ENCODE results near the gene ATP8A2. TPM values are rescaled to one million over a fixed set of nuclear protein-coding genes. Genes with fewer than 3 reads are reported as not detected.

Gene ATP8A2
- total RNA-seq, 3 donors from 2014 or later (not counting 1 experiment from before 2014, with no cell fraction given): 0.43 to 0.68 (median 0.59) TPM

DNA sequence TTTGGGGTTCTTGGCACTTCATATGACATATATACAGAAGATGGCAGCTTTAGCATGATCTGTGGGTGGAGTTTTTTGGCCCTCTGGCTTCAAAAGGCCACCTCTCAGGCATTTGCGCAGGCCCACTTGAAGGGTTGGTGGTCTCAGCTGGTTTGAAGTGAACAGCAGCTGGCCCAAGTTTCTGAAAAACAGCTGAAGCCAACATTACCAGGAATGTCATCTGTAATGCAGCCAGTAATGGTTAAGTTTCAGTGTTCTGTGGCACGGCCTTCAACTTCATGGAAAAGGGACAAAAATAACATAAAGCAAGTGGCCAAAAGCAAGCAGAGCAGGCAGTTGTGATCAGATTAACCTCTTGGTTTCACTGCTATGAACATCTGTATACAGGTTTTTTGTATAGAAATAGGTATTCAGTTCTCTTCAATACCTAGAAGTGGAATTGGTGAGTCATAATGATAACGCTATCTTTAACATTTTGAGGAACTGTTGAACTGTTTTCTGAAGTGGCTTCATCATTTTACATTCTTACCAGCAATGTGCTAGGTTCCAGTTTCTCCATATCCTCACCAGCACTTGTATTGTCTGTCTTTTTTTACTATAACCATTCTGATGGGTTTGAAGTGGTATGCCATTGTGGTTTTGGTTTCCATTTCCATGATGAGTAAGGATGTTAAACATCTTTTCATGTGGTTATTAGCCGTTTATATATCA lies 434.6 kb downstream of the ATP8A2 start:
- no peak overlapping the region for H3K27ac ChIP-seq (ENCODE audit: low read length)
- H3K27me3 Mint-ChIP-seq (ENCODE audit: low read depth in 2 of 2): peaks cover 11 to 28% of the 10 kb centered on the region in 2 donors
- H3K4me1 ChIP-seq (ENCODE audit: control insufficient read depth, insufficient read depth, low read length): no peaks in the 10 kb centered on the region
- no peaks in the 10 kb centered on the region for H3K36me3 Mint-ChIP-seq
- WGBS (ENCODE audit: insufficient coverage): 65% methylated on average over 4 of the region's 4 CpGs
- H3K36me3 ChIP-seq (ENCODE audit: control insufficient read depth, insufficient read depth, low read length): no peaks in the 10 kb centered on the region
- H3K4me3 Mint-ChIP-seq: no peak overlapping the region
- TF ChIP-seq, protein P1, sequence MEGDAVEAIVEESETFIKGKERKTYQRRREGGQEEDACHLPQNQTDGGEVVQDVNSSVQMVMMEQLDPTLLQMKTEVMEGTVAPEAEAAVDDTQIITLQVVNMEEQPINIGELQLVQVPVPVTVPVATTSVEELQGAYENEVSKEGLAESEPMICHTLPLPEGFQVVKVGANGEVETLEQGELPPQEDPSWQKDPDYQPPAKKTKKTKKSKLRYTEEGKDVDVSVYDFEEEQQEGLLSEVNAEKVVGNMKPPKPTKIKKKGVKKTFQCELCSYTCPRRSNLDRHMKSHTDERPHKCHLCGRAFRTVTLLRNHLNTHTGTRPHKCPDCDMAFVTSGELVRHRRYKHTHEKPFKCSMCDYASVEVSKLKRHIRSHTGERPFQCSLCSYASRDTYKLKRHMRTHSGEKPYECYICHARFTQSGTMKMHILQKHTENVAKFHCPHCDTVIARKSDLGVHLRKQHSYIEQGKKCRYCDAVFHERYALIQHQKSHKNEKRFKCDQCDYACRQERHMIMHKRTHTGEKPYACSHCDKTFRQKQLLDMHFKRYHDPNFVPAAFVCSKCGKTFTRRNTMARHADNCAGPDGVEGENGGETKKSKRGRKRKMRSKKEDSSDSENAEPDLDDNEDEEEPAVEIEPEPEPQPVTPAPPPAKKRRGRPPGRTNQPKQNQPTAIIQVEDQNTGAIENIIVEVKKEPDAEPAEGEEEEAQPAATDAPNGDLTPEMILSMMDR (IDR thresholded peaks at IDR 0.05): no peak
- ATAC-seq: no peak
- no peaks in the 10 kb centered on the region for H3K9me3 ChIP-seq (ENCODE audit: control insufficient read depth, insufficient read depth, low read length)
- H3K4me3 ChIP-seq (ENCODE audit: low read length): no peak overlapping the region
- no peak overlapping the region for H3K27ac Mint-ChIP-seq
- H3K9me3 Mint-ChIP-seq: no peaks in the 10 kb centered on the region
- no peaks in the 10 kb centered on the region for H3K27me3 ChIP-seq (ENCODE audit: control insufficient read depth, insufficient read depth, low read length)
- DNase-seq: peak in 1 of 2 donors; percentile 4
- intact Hi-C loops (cut with micrococcal nuclease): no loop called here
- peaks cover 9 to 10% of the 10 kb centered on the region in 2 donors for H3K4me1 Mint-ChIP-seq

DNA sequence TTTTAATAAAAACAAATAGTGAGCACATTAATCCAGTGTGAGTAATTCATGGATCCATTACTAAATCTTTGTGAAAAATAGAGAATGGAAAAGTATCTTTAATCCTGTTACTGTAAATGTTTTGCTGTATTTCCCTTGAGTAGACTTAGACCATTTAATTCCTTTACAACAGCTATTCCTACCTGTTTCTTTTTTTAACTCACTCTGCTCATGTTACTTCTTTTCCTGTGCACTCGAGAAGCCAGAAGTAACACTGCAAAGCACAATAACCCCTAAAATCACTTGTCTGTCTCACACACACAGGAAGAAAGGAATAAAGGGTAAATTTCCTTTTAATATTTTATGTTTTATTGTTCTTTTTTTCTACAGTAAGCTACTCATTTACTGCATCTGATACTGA lies 435.8 kb downstream of the ATP8A2 start:
- H3K27me3 Mint-ChIP-seq (ENCODE audit: low read depth in 2 of 2): peaks cover 11 to 28% of the 10 kb centered on the region in 2 donors
- 40% methylated on average over 1 of the region's 1 CpG for WGBS (ENCODE audit: insufficient coverage)
- TF ChIP-seq, protein P1 (IDR thresholded peaks at IDR 0.05): no peak
- H3K4me1 Mint-ChIP-seq: peaks cover 1 to 2% of the 10 kb centered on the region in 2 donors
- Histone ChIP-seq H3K36me3 (ENCODE audit: control insufficient read depth, insufficient read depth, low read length) (no peaks in the 10 kb centered on the region), H3K9me3 (ENCODE audit: control insufficient read depth, insufficient read depth, low read length) (no peaks in the 10 kb centered on the region), H3K4me3 (ENCODE audit: low read length) (no peak overlapping the region), H3K27me3 (ENCODE audit: control insufficient read depth, insufficient read depth, low read length) (no peaks in the 10 kb centered on the region), H3K4me1 (ENCODE audit: control insufficient read depth, insufficient read depth, low read length) (no peaks in the 10 kb centered on the region), H3K27ac (ENCODE audit: low read length) (no peak overlapping the region)
- DNase-seq: no peak
- no peak for ATAC-seq
- H3K27ac Mint-ChIP-seq: no peak overlapping the region
- H3K36me3 Mint-ChIP-seq: peaks cover 8% of the 10 kb centered on the region
- intact Hi-C loops (cut with micrococcal nuclease): no loop called here
- peaks cover 4 to 5% of the 10 kb centered on the region in 2 donors for H3K9me3 Mint-ChIP-seq
- H3K4me3 Mint-ChIP-seq: no peak overlapping the region

DNA sequence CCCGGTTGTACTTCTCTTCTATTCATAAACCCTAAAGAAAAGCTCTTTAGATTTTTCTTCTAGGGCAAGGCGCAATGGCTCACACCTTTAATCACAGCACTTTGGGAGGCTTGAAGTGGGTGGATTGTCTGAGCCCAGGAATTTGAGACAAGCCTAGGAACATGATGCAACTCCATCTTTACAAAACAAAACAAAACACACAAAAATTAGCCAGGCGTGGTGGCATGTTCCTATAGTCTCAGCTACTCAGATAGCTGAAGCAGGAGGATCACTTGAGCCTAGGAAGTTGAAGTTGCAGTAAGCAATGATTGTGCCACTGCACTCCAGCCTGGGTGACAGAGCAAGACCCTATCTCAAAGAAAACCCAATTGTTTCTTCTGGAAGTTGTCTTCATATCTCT lies 439.7 kb downstream of the ATP8A2 start:
- 100% methylated on average over 2 of the region's 3 CpGs for WGBS (ENCODE audit: insufficient coverage)
- intact Hi-C loops (cut with micrococcal nuclease): no loop called here
- H3K4me1 Mint-ChIP-seq: no peaks in the 10 kb centered on the region

More for the DNA sequence above, 439.7 kb downstream of the ATP8A2 start:
- Histone ChIP-seq H3K4me1 (ENCODE audit: control insufficient read depth, insufficient read depth, low read length) (no peaks in the 10 kb centered on the region), H3K27me3 (ENCODE audit: control insufficient read depth, insufficient read depth, low read length) (no peaks in the 10 kb centered on the region), H3K4me3 (ENCODE audit: low read length) (no peak overlapping the region), H3K9me3 (ENCODE audit: control insufficient read depth, insufficient read depth, low read length) (no peaks in the 10 kb centered on the region), H3K27ac (ENCODE audit: low read length) (no peak overlapping the region), H3K36me3 (ENCODE audit: control insufficient read depth, insufficient read depth, low read length) (no peaks in the 10 kb centered on the region)
- H3K9me3 Mint-ChIP-seq: peaks cover 4 to 5% of the 10 kb centered on the region in 2 donors
- no peak overlapping the region for H3K27ac Mint-ChIP-seq
- peaks cover 8% of the 10 kb centered on the region for H3K36me3 Mint-ChIP-seq
- ATAC-seq (no peak), DNase-seq (no peak)
- no peak overlapping the region for H3K4me3 Mint-ChIP-seq
- peaks cover 0 to 11% of the 10 kb centered on the region in 2 donors for H3K27me3 Mint-ChIP-seq (ENCODE audit: low read depth in 2 of 2)
- TF ChIP-seq, protein P1 (IDR thresholded peaks at IDR 0.05): no peak

All from natural killer cell (primary cell).